G401.6 (cell line): ENCODE results near the gene ADGRD1.

Experiments used
- FAIRE-seq: peaks from 2 replicates; lab custom pipeline; 2012; peaks lifted over from hg19 to GRCh38; lab: Jason Lieb, UNC

Gene ADGRD1

GRCh38 chr12:131137009-131137835 lies 183.5 kb downstream of the ADGRD1 start:
- FAIRE-seq: no peak

GRCh38 chr12:131137836-131138637 lies 184.3 kb downstream of the ADGRD1 start:
- FAIRE-seq: no peak

- FAIRE-seq: no peak
These were observed 185.1 kb downstream of the ADGRD1 start for GRCh38 chr12:131138638-131139362.

GRCh38 chr12:131139363-131140068 lies 185.8 kb downstream of the ADGRD1 start:
- no peak for FAIRE-seq

GRCh38 chr12:131140069-131140435 lies 186.3 kb downstream of the ADGRD1 start:
- no peak for FAIRE-seq

GRCh38 chr12:131140697-131141096 lies 187.0 kb downstream of the ADGRD1 start:
- FAIRE-seq: no peak

GRCh38 chr12:131141514-131141913 lies 187.8 kb downstream of the ADGRD1 start:
- no peak for FAIRE-seq

- no peak for FAIRE-seq
These were observed 189.4 kb downstream of the ADGRD1 start for GRCh38 chr12:131142891-131143657.

GRCh38 chr12:131146173-131146675 lies 192.5 kb downstream of the ADGRD1 start:
- FAIRE-seq: no peak

GRCh38 chr12:131147293-131147692 lies 193.6 kb downstream of the ADGRD1 start:
- no peak for FAIRE-seq

GRCh38 chr12:131147894-131148293 lies 194.2 kb downstream of the ADGRD1 start:
- no peak for FAIRE-seq

GRCh38 chr12:131151558-131152345 lies 198.0 kb downstream of the ADGRD1 start:
- no peak for FAIRE-seq

- no peak for FAIRE-seq
These were observed 198.9 kb downstream of the ADGRD1 start for GRCh38 chr12:131152587-131152986.

- no peak for FAIRE-seq
These were observed 199.3 kb downstream of the ADGRD1 start for GRCh38 chr12:131153016-131153415.

- FAIRE-seq: no peak
These were observed 200.2 kb downstream of the ADGRD1 start for GRCh38 chr12:131153956-131154355.

- FAIRE-seq: no peak
These were observed 201.4 kb downstream of the ADGRD1 start for GRCh38 chr12:131155131-131155530.

GRCh38 chr12:131157743-131158142 lies 204.0 kb downstream of the ADGRD1 start:
- no peak for FAIRE-seq

GRCh38 chr12:131159660-131160059 lies 206.0 kb downstream of the ADGRD1 start:
- no peak for FAIRE-seq

- FAIRE-seq: no peak
These were observed 208.4 kb downstream of the ADGRD1 start for GRCh38 chr12:131162113-131162512.

GRCh38 chr12:131163189-131163738 lies 209.6 kb downstream of the ADGRD1 start:
- no peak for FAIRE-seq
